Ishikawa (cell line): Measurements from ENCODE around the gene ZHX3.

ENCODE experiments used
- CEBPB ChIP-seq: IDR thresholded peaks from 2 replicates; pipeline ENCODE4 v1.6.1; 2012
- CREB1 ChIP-seq: IDR thresholded peaks from 2 replicates; pipeline ENCODE4 v1.6.1; 2012; ENCODE audit warnings: low read depth
- EGR1 ChIP-seq: IDR thresholded peaks from 2 replicates; pipeline ENCODE4 v1.6.1; 2012
- EP300 ChIP-seq: IDR thresholded peaks from 2 replicates; pipeline ENCODE4 v1.6.1; 2012; ENCODE audit warnings: borderline replicate concordance
- FOXM1 ChIP-seq: IDR thresholded peaks from 2 replicates; pipeline ENCODE4 v1.6.1; 2012; ENCODE audit warnings: low read depth, borderline replicate concordance
- RAD21 ChIP-seq: IDR thresholded peaks from 2 replicates; pipeline ENCODE4 v1.6.1; 2012; ENCODE audit warnings: low read depth
- REST ChIP-seq: IDR thresholded peaks from 2 replicates; pipeline ENCODE4 v1.6.1; 2012; ENCODE audit warnings: low read depth, mild to moderate bottlenecking
- TAF1 ChIP-seq: IDR thresholded peaks from 2 replicates; pipeline ENCODE4 v1.6.1; 2012; ENCODE audit warnings: low read depth, mild to moderate bottlenecking
- TCF12 ChIP-seq: IDR thresholded peaks from 2 replicates; pipeline ENCODE4 v1.6.1; 2012; ENCODE audit warnings: low read depth
- TEAD4 ChIP-seq: IDR thresholded peaks from 2 replicates; pipeline ENCODE4 v1.6.1; 2012
- TF ChIP-seq, protein P1 (sequence below): IDR thresholded peaks from 2 replicates; pipeline ENCODE4 v1.6.1; 2012
- TF ChIP-seq, protein P2 (sequence below): IDR thresholded peaks from 2 replicates; pipeline ENCODE4 v1.6.1; 2012

- no peak for TF ChIP-seq EP300
- TF ChIP-seq REST, result no peak
- no peak for TF ChIP-seq CREB1
- TF ChIP-seq TEAD4, result no peak
- TF ChIP-seq FOXM1, result no peak
- TF ChIP-seq RAD21, result no peak
- TF ChIP-seq, protein P1, sequence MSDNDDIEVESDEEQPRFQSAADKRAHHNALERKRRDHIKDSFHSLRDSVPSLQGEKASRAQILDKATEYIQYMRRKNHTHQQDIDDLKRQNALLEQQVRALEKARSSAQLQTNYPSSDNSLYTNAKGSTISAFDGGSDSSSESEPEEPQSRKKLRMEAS, result no peak
- TF ChIP-seq, protein P2, sequence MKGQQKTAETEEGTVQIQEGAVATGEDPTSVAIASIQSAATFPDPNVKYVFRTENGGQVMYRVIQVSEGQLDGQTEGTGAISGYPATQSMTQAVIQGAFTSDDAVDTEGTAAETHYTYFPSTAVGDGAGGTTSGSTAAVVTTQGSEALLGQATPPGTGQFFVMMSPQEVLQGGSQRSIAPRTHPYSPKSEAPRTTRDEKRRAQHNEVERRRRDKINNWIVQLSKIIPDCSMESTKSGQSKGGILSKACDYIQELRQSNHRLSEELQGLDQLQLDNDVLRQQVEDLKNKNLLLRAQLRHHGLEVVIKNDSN, result no peak
- no peak for TF ChIP-seq CEBPB
- no peak for TF ChIP-seq EGR1
- TF ChIP-seq TAF1, result no peak
- TF ChIP-seq TCF12, result no peak
Observed at GRCh38 chr20:41213150-41213820, 104.2 kb downstream of the ZHX3 start.
